HEK293 (cell line): Measurements from ENCODE around the gene ITGB5.

Experiments
- CTCF ChIA-PET: fragments of 350-600 bp; formaldehyde crosslinking; extraction: SDS; loops from one replicate; lab custom pipeline; 2021; ENCODE audit warnings: antibody characterized with exemption; lab: Yijun Ruan, JAX
- POLR2A ChIA-PET: fragments of 300-600 bp; formaldehyde crosslinking; extraction: SDS; loops from one replicate; lab custom pipeline; 2020; ENCODE audit warnings: antibody characterized with exemption, inconsistent platforms; lab: Yijun Ruan, JAX
- H3K27ac ChIP-seq: fragments of 200-500 bp; sonication (Bioruptor generic); 2 replicates; pipeline ENCODE4 v1.5.1; 2014; ENCODE audit warnings: low read depth, low read length, control low read depth, inconsistent platforms; ENCODE audit errors: extremely low read depth
- H3K36me3 ChIP-seq, 2 experiments: fragments of 200-500 bp in 1 of 2; sonication (Bioruptor generic) in 1 of 2; 1 replicate in 1 of 2; 2 replicates in 1 of 2; pipeline ENCODE4 v1.5.1; 2014 to 2017; ENCODE audit warnings: inconsistent platforms in 2 of 2, low read length in 2 of 2; ENCODE audit not compliant: control insufficient read depth in 2 of 2, insufficient read depth in 1 of 2
- H3K4me1 ChIP-seq: fragments of 200-500 bp; sonication (Bioruptor generic); 2 replicates; pipeline ENCODE4 v1.5.1; 2014; ENCODE audit warnings: mild to moderate bottlenecking, low read length, inconsistent platforms; ENCODE audit not compliant: control insufficient read depth, insufficient read depth
- H3K4me3 ChIP-seq: 2 replicates; pipeline ENCODE4 v1.5.1; 2011; ENCODE audit warnings: low read depth, mild to moderate bottlenecking, control low read depth, low read length, moderate library complexity
- H3K9me3 ChIP-seq: fragments of 200-500 bp; sonication (Bioruptor generic); 2 replicates; pipeline ENCODE4 v1.5.1; 2014; ENCODE audit warnings: low read depth, low read length, inconsistent platforms; ENCODE audit not compliant: control insufficient read depth, insufficient read depth
- HOXD13 ChIP-seq: sonication (generic); formaldehyde crosslinking; IDR thresholded peaks from 2 replicates; pipeline ENCODE4 v1.8.0; 2022; ENCODE audit warnings: missing genetic modification reagents, borderline replicate concordance
- KLF9 ChIP-seq: fragments of 450-650 bp; formaldehyde crosslinking; IDR thresholded peaks from 2 replicates; pipeline ENCODE4 v1.5.1; 2016; ENCODE audit warnings: missing biosample characterization, missing genetic modification characterization, low read depth
- OVOL3 ChIP-seq: fragments of 450-650 bp; formaldehyde crosslinking; IDR thresholded peaks from 2 replicates; pipeline ENCODE4 v1.5.1; 2016; ENCODE audit warnings: missing biosample characterization, missing genetic modification characterization
- SETDB1 ChIP-seq: IDR thresholded peaks from one replicate; pipeline ENCODE4 v1.6.1; 2017; ENCODE audit warnings: mild to moderate bottlenecking, low read length, moderate library complexity, mixed read lengths; ENCODE audit not compliant: insufficient read length
- SP2 ChIP-seq: fragments of 450-650 bp; formaldehyde crosslinking; IDR thresholded peaks from 2 replicates; pipeline ENCODE4 v1.5.1; 2016; ENCODE audit warnings: missing biosample characterization, missing genetic modification characterization
- ZIC2 ChIP-seq: fragments of 450-650 bp; formaldehyde crosslinking; IDR thresholded peaks from 2 replicates; pipeline ENCODE4 v1.5.1; 2016; ENCODE audit warnings: missing biosample characterization, missing genetic modification characterization
- ZNF112 ChIP-seq: fragments of 450-650 bp; formaldehyde crosslinking; IDR thresholded peaks from 2 replicates; pipeline ENCODE4 v1.5.0; 2017; ENCODE audit warnings: missing biosample characterization, missing genetic modification characterization
- ZNF121 ChIP-seq: fragments of 450-650 bp; formaldehyde crosslinking; IDR thresholded peaks from 2 replicates; pipeline ENCODE4 v1.5.1; 2016; ENCODE audit warnings: missing biosample characterization, missing genetic modification characterization
- ZNF132 ChIP-seq: fragments of 450-650 bp; formaldehyde crosslinking; IDR thresholded peaks from 2 replicates; pipeline ENCODE4 v1.5.1; 2017; ENCODE audit warnings: missing biosample characterization, missing genetic modification characterization, borderline replicate concordance
- ZNF140 ChIP-seq: fragments of 450-650 bp; formaldehyde crosslinking; IDR thresholded peaks from 2 replicates; pipeline ENCODE4 v1.5.1; 2016; ENCODE audit warnings: missing biosample characterization, missing genetic modification characterization
- ZNF146 ChIP-seq: fragments of 450-650 bp; formaldehyde crosslinking; IDR thresholded peaks from 2 replicates; pipeline ENCODE4 v1.5.1; 2016; ENCODE audit warnings: missing biosample characterization, missing genetic modification characterization
- ZNF19 ChIP-seq: fragments of 450-650 bp; formaldehyde crosslinking; IDR thresholded peaks from 2 replicates; pipeline ENCODE4; 2016; ENCODE audit warnings: missing biosample characterization, missing genetic modification characterization, low read depth
- ZNF2 ChIP-seq: fragments of 450-650 bp; formaldehyde crosslinking; IDR thresholded peaks from 2 replicates; pipeline ENCODE4 v1.5.1; 2016; ENCODE audit warnings: missing biosample characterization, missing genetic modification characterization
- ZNF239 ChIP-seq: fragments of 450-650 bp; formaldehyde crosslinking; IDR thresholded peaks from 2 replicates; pipeline ENCODE4 v1.5.1; 2016; ENCODE audit warnings: missing biosample characterization, missing genetic modification characterization
- ZNF292 ChIP-seq: fragments of 450-650 bp; formaldehyde crosslinking; IDR thresholded peaks from 2 replicates; pipeline ENCODE4 v1.5.1; 2016; ENCODE audit warnings: low read depth, missing biosample characterization, missing genetic modification characterization, borderline replicate concordance
- ZNF394 ChIP-seq: fragments of 450-650 bp; formaldehyde crosslinking; IDR thresholded peaks from 2 replicates; pipeline ENCODE4 v1.5.1; 2016; ENCODE audit warnings: missing biosample characterization, missing genetic modification characterization, mild to moderate bottlenecking, moderate library complexity, borderline replicate concordance
- ZNF426 ChIP-seq: fragments of 450-650 bp; formaldehyde crosslinking; IDR thresholded peaks from 2 replicates; pipeline ENCODE4 v1.5.1; 2017; ENCODE audit warnings: missing biosample characterization, missing genetic modification characterization, mild to moderate bottlenecking, inconsistent platforms, moderate library complexity
- ZNF473 ChIP-seq: fragments of 450-650 bp; formaldehyde crosslinking; IDR thresholded peaks from 2 replicates; pipeline ENCODE4 v1.5.1; 2017; ENCODE audit warnings: missing biosample characterization, missing genetic modification characterization
- ZNF561 ChIP-seq: fragments of 450-650 bp; IDR thresholded peaks from 2 replicates; pipeline ENCODE4 v1.5.1; 2018; ENCODE audit warnings: missing biosample characterization, missing genetic modification characterization, borderline replicate concordance
- ZNF626 ChIP-seq: fragments of 450-650 bp; sonication (Bioruptor Pico); formaldehyde crosslinking; IDR thresholded peaks from 2 replicates; pipeline ENCODE4 v1.5.1; 2018; ENCODE audit warnings: missing biosample characterization, missing genetic modification characterization, inconsistent platforms
- ZNF658 ChIP-seq: fragments of 450-650 bp; formaldehyde crosslinking; IDR thresholded peaks from 2 replicates; pipeline ENCODE4; 2016; ENCODE audit warnings: missing biosample characterization, missing genetic modification characterization
- ZNF660 ChIP-seq: fragments of 450-650 bp; IDR thresholded peaks from 2 replicates; pipeline ENCODE4 v1.5.1; 2018; ENCODE audit warnings: missing biosample characterization, mild to moderate bottlenecking, missing genetic modification characterization
- ZSCAN16 ChIP-seq: fragments of 450-650 bp; formaldehyde crosslinking; IDR thresholded peaks from 2 replicates; pipeline ENCODE4 v1.5.1; 2016; ENCODE audit warnings: missing biosample characterization, missing genetic modification characterization
- ZXDB ChIP-seq: fragments of 450-650 bp; formaldehyde crosslinking; IDR thresholded peaks from 2 replicates; pipeline ENCODE4 v1.5.1; 2016; ENCODE audit warnings: missing biosample characterization, missing genetic modification characterization
- TF ChIP-seq, protein P1 (sequence below): fragments of 450-650 bp; formaldehyde crosslinking; IDR thresholded peaks from 2 replicates; pipeline ENCODE4 v1.5.1; 2017; ENCODE audit warnings: missing biosample characterization, missing genetic modification characterization
- TF ChIP-seq, protein P2 (sequence below): fragments of 450-650 bp; formaldehyde crosslinking; IDR thresholded peaks from 2 replicates; pipeline ENCODE4 v1.5.1; 2016; ENCODE audit warnings: missing biosample characterization, missing genetic modification characterization, borderline replicate concordance
- TF ChIP-seq, protein P3 (sequence below): fragments of 450-650 bp; formaldehyde crosslinking; conservative IDR thresholded peaks from 2 replicates; pipeline ENCODE4 v1.5.1; 2016; ENCODE audit warnings: low read depth, missing biosample characterization, missing genetic modification characterization
- TF ChIP-seq, protein P4 (sequence below): fragments of 450-650 bp; formaldehyde crosslinking; IDR thresholded peaks from 2 replicates; pipeline ENCODE4 v1.5.1; 2016; ENCODE audit warnings: missing biosample characterization, missing genetic modification characterization, low read depth

ITGB5 gene

DNA sequence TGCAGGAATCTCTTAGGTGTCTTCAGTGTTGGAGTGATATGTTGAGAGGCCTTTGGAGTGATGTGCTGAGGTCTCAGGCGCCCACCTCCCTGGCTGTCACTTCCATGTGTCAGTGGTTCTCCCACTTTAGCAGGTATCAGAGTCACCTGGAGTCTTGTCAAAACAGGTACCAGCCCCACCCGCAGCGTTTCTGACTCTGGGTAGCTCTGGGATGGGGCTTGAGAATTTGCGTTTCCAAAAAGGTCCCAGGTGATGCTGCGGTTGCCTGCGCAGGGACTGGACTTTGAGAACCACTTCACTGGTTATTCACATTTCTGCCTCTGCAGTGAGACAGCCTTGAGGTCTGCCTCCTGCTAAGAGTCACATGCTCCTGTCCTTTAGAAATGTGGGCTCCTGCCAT, 141.4 kb downstream of the ITGB5 start:
- ChIA-PET CTCF (interaction anchor here (1.4 kb wide), 1 partner anchor 156 kb away, joined by 4 read pairs; no protein-coding TSS in a partner anchor), POLR2A (interaction anchor here (0.8 kb wide), 1 partner anchor 13 kb away, joined by 3 read pairs; no protein-coding TSS in a partner anchor)
- Histone ChIP-seq H3K27ac (no peak overlapping the region), H3K4me1 (no peaks in the 10 kb centered on the region), H3K4me3 (no peak overlapping the region), H3K36me3 (peaks cover 13 to 69% of the 10 kb centered on the region in 2 experiments), H3K9me3 (no peaks in the 10 kb centered on the region)
- TF ChIP-seq ZNF626 (tag by site-specific recombination) (no peak), ZNF112 (tag by site-specific recombination) (no peak), ZNF121 (tag by site-specific recombination) (no peak), ZNF146 (no peak), HOXD13 (CRISPR knock-in tag) (no peak), ZIC2 (no peak), ZSCAN16 (tag by site-specific recombination) (no peak), ZNF658 (tag by site-specific recombination) (no peak), SETDB1 (no peak), ZNF660 (tag by site-specific recombination) (no peak), ZNF140 (tag by site-specific recombination) (no peak), KLF9 (no peak), OVOL3 (tag by site-specific recombination) (no peak), ZNF473 (no peak), ZNF239 (tag by site-specific recombination) (no peak), ZNF132 (tag by site-specific recombination) (no peak), ZNF394 (tag by site-specific recombination) (no peak), SP2 (tag by site-specific recombination) (no peak), ZNF561 (tag by site-specific recombination) (no peak)
- TF ChIP-seq, protein P1, sequence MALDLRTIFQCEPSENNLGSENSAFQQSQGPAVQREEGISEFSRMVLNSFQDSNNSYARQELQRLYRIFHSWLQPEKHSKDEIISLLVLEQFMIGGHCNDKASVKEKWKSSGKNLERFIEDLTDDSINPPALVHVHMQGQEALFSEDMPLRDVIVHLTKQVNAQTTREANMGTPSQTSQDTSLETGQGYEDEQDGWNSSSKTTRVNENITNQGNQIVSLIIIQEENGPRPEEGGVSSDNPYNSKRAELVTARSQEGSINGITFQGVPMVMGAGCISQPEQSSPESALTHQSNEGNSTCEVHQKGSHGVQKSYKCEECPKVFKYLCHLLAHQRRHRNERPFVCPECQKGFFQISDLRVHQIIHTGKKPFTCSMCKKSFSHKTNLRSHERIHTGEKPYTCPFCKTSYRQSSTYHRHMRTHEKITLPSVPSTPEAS (tag by site-specific recombination): no peak

DNA sequence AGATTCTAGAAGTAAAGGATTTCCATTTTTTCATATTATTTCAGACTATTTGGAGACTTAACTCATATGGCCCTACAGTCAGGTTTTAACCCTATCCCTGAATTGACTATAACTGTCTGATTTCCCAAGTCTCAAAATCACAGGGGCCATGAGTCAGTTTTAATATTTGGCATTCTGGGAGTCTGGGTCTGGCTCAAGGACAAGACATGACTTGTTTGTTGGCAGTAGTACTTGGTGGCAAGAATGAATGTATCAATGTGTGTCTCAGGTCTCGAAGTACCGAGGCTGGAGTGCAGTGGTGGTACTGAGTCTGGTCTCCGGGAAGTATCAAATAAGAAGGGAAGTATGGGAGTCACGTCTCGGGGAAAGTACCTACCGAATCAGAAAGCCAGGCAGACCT, 146.1 kb downstream of the ITGB5 start:
- ChIA-PET CTCF (no interaction called here), POLR2A (no interaction called here)
- Histone ChIP-seq H3K4me1 (no peaks in the 10 kb centered on the region), H3K4me3 (no peak overlapping the region), H3K27ac (no peak overlapping the region), H3K9me3 (no peaks in the 10 kb centered on the region), H3K36me3 (peaks cover 25 to 89% of the 10 kb centered on the region in 2 experiments)
- TF ChIP-seq, protein P2, sequence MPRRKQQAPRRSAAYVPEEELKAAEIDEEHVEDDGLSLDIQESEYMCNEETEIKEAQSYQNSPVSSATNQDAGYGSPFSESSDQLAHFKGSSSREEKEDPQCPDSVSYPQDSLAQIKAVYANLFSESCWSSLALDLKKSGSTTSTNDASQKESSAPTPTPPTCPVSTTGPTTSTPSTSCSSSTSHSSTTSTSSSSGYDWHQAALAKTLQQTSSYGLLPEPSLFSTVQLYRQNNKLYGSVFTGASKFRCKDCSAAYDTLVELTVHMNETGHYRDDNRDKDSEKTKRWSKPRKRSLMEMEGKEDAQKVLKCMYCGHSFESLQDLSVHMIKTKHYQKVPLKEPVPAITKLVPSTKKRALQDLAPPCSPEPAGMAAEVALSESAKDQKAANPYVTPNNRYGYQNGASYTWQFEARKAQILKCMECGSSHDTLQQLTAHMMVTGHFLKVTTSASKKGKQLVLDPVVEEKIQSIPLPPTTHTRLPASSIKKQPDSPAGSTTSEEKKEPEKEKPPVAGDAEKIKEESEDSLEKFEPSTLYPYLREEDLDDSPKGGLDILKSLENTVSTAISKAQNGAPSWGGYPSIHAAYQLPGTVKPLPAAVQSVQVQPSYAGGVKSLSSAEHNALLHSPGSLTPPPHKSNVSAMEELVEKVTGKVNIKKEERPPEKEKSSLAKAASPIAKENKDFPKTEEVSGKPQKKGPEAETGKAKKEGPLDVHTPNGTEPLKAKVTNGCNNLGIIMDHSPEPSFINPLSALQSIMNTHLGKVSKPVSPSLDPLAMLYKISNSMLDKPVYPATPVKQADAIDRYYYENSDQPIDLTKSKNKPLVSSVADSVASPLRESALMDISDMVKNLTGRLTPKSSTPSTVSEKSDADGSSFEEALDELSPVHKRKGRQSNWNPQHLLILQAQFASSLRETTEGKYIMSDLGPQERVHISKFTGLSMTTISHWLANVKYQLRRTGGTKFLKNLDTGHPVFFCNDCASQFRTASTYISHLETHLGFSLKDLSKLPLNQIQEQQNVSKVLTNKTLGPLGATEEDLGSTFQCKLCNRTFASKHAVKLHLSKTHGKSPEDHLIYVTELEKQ (tag by site-specific recombination): no peak
- TF ChIP-seq, protein P3, sequence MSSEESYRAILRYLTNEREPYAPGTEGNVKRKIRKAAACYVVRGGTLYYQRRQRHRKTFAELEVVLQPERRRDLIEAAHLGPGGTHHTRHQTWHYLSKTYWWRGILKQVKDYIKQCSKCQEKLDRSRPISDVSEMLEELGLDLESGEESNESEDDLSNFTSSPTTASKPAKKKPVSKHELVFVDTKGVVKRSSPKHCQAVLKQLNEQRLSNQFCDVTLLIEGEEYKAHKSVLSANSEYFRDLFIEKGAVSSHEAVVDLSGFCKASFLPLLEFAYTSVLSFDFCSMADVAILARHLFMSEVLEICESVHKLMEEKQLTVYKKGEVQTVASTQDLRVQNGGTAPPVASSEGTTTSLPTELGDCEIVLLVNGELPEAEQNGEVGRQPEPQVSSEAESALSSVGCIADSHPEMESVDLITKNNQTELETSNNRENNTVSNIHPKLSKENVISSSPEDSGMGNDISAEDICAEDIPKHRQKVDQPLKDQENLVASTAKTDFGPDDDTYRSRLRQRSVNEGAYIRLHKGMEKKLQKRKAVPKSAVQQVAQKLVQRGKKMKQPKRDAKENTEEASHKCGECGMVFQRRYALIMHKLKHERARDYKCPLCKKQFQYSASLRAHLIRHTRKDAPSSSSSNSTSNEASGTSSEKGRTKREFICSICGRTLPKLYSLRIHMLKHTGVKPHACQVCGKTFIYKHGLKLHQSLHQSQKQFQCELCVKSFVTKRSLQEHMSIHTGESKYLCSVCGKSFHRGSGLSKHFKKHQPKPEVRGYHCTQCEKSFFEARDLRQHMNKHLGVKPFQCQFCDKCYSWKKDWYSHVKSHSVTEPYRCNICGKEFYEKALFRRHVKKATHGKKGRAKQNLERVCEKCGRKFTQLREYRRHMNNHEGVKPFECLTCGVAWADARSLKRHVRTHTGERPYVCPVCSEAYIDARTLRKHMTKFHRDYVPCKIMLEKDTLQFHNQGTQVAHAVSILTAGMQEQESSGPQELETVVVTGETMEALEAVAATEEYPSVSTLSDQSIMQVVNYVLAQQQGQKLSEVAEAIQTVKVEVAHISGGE (tag by site-specific recombination): no peak
- TF ChIP-seq ZNF19 (tag by site-specific recombination) (no peak), ZNF2 (no peak), ZNF426 (tag by site-specific recombination) (no peak), ZXDB (tag by site-specific recombination) (no peak), ZNF292 (tag by site-specific recombination) (no peak)
- TF ChIP-seq, protein P4, sequence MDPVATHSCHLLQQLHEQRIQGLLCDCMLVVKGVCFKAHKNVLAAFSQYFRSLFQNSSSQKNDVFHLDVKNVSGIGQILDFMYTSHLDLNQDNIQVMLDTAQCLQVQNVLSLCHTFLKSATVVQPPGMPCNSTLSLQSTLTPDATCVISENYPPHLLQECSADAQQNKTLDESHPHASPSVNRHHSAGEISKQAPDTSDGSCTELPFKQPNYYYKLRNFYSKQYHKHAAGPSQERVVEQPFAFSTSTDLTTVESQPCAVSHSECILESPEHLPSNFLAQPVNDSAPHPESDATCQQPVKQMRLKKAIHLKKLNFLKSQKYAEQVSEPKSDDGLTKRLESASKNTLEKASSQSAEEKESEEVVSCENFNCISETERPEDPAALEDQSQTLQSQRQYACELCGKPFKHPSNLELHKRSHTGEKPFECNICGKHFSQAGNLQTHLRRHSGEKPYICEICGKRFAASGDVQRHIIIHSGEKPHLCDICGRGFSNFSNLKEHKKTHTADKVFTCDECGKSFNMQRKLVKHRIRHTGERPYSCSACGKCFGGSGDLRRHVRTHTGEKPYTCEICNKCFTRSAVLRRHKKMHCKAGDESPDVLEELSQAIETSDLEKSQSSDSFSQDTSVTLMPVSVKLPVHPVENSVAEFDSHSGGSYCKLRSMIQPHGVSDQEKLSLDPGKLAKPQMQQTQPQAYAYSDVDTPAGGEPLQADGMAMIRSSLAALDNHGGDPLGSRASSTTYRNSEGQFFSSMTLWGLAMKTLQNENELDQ (tag by site-specific recombination): no peak
